NCI-H2107 (cell line): ENCODE results near the gene POLR2J.
"Not testable (repeated sequence)": the region's sequence is repeated elsewhere in the genome, so short reads cannot be mapped to it uniquely, and the experiment has no call there.

Source experiments
- DNase-seq: peaks from one replicate; lab custom pipeline; 2025; lab: John Stamatoyannopoulos, UW

The POLR2J gene

DNA sequence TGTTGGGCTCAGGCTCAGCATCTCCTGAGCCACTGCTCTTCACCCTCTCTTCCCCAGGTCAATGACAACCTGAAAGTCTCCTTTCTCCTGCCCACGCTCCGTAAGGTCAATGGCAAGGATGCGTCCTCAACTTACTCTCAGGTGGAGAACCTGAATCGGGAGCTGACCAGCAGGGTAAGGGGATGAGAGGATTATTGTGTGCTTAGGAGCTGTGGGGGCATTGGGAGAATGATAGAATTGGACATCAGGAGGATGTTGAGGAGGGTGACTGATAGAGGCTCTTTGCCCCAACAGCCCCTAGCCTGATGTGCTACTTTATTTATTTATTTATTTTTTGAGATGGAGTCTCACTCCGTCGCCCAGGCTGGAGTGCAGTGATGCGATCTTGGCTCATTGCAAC, 12.6 kb downstream of the POLR2J start:
- DNase-seq = no peak

DNA sequence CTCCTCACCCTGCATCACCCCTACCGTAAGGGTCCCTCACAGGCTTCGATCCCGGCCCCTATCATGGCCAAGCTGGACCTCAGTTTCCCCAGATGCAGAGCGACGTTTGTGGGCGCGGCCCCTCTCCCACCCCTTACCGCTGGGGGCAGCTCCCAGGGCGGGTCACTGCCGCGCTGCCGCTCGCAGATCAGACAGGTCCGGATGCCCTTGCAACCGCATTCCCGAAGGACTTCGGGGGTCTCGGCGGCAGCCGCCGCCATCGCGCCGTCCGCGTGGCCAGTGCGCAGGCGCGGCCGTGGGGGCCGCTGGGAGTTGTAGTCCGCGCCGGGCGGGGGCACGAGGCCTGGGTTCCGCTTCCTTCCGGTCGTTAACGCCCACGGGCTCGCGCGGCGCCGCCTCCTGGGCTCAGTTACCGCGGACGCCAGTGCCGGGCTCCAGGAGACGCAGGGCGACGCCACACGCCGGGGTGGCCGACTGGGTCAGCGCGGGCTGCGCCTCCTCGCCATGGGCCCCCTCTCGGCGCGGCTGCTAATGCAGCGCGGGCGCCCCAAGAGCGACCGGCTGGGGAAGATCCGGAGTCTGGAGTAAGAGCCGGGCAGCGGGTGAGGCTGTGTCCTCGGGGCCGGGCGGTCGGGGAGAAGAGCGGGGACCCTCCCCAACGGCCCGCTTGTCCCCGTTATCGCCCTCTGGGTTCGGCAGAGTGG, 14.0 kb downstream of the POLR2J start, which contains the start of the genes ALKBH4 and LRWD1:
ALKBH4 (minus strand) TSS at position 287 of the 704 bp plus-strand sequence; CDS start at position 260, 27 bp downstream.
LRWD1 (plus strand) TSS at position 408 of the 704 bp plus-strand sequence; CDS start at position 505, 97 bp downstream.
- peak; percentile 88 for DNase-seq

DNA sequence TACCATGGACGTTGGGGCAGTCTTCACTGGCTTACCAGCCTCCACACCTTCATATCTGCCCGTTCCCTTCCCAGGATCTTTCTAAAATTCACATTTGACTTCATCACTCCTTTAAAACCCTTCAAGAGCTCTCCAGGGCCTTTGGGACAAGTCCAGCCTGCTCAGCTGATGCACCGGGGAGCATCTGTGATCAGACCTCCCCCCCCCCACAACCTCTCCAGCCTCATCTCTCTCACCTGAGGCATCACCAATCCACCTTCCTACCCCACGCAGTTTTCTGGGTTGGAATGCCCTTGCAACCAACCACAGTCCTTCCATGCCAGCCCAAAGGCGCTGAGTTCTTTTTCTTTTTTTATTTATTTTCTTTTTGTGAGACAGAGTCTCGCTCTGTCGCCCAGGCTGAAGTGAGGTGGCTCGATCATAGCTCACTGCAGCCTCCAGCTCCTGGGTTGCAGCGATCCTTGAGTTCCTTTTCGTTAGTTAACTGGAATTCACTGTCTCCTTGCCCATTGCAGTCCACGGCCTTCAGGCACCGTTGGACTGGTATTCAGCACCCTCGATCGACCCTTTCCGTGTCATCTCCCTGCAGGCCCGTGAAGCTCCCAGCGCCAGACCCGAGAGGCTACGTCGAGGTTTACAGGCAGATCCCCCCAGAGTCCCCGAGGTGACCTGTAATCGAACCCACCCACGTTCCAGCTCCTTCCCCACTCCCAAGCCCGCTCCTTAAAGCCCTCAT, 14.7 kb downstream of the POLR2J start:
- DNase-seq = no peak

DNA sequence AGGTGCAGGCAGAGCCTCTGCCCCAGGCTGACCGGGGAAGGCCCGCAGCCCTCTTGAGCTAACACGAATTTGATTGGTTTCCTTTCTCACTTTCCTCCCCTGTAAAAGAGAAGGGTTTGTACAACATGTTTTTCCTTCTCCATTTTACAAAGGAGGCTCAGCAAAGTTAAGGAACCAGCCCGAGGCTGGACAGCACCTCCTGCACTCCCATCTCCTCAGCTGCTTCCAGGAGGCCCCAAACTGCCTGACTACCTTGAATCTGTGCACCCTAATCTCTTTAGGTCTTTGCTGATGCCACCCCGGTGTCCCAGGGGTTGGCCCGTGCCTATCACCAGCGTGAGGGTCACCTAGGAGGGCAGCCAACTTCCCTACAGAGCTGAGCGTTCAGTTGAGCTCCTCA, 18.3 kb downstream of the POLR2J start:
- no peak for DNase-seq

DNA sequence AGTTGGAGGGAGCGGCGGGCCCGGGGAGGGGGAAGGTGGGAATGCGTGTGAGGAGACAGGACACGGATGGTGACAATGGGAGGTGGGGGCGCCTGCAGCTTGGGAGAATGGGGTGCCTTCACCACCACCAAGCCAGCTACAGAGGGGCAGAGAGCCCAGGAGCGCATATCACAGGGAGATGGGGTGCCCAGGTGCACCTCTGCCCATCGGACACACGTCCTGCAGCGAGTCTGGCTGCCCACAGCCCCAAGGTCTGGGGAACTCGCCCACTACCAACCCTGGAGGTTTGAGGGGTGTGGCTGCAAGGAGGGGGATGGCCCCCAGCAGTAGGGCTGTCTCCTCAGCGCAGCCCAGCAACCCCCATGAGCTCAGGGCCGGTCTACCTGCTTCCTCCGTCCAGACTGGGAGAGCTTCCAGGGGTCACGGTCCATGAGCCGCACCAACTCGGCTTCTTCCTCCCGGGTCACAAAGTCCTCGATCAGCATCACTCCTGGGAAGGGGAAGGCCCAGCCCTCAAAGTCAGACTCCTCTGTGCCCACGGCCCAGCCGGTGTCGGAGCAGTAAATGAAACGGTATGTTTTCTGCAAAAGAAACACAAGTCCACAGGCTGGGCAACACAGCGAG, 19.4 kb downstream of the POLR2J start:
- DNase-seq = no peak

DNA sequence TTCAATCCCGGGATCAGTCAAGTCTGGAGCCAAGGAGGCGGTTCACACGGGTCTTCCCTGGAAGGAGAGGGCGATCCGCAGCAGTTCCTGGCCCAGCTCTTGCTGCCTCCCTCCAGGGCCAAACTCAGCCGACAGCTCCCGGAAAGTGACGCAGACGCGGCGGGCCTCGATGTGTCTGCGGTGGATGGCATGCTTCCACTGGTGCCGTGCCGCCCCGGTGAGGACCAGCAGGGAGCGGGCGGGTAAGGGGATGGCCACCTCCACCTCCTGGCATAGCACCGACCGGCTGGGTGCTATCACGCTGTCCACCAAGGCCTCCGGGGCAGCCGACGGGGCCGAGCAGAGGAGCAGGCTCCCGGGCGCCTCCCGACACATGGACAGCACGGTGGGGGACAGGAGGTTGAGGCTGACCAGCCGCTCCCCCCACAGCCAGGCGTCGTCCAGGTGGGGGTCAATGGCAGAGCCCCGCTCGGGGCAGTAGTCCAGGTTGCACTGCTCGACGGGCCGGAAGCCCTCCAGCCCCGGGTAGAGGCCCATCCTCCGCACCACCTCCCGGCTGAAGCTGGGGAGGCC, 21.3 kb downstream of the POLR2J start:
- DNase-seq = no peak

DNA sequence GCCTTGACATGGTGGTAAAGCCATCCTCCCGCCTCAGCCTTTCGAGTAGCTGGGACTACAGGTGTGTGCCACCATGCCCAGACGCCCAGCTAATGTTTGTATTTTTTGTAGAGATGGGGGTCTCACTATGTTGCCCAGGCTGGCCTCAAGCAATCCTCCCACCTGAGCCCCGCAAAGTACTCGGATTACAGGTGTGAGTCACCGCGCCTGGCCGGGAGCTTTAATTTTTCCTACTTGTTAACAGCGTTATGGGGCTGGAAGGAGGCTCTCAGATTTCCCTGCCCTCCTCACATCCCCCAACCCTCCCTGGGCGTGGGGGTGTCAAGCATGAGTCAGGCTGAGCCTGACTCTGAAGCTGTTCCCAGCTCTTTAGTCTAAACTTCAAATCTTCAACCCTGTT, 22.4 kb downstream of the POLR2J start:
- no peak for DNase-seq

DNA sequence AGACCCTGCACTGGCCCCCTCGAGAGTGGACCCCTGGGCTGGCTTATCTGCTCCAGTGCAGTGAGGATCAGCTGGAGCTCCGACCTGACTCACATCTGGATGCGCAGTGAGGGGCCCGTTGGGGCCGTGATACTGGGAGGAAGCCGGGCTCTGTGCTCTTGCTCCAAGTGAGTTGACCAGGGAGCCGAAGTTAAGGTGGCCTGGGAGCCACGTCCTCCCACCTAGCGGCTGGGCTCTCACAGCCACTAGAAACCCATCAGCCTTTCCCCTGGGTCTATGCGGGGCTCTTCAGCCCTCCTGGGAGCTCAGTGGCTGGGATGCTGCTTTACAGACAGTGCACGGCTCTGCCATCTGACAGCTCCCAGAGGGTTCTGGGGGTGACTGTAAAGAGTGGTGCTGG, 23.1 kb downstream of the POLR2J start:
- DNase-seq = no peak

DNA sequence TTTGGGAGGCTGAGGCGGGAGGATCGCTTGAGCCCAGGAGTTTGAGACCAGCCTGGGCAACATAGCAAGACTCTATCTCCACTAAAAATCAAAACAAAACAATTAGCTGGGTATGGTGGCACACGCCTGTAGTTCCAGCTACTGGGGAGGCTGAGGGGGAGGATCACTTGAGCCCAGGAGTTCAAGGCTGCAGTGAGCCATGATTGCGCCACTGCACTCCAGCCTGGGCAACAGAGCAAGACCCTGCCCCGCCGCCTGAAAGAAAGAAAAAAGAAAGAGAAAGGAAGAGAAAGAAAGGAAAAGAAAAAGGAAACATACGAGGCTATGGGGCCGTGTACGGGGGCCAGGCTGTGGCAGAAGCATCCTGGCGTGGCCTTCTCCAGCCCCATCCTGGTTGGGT, 23.8 kb downstream of the POLR2J start:
- not testable (repeated sequence) for DNase-seq

DNA sequence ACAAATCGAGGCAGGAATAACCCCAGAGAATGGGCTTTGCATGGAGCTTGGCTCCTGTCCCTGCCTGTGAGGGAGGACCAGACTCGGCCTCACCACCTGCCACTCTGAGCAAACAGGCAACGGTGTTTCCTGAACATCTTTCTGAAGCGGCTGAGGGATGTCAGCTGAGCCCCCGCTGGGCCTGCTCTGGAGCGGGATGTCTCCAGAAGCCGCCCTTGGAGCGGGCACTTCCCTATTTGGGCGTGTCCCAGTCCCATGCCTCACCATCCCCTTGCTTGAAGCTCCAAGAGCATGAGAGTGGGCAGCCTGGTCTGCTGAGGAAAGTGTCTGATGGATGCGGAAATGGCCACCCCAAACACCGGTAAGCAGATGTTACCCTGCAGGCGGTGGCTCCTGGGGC, 24.3 kb downstream of the POLR2J start:
- no peak for DNase-seq

DNA sequence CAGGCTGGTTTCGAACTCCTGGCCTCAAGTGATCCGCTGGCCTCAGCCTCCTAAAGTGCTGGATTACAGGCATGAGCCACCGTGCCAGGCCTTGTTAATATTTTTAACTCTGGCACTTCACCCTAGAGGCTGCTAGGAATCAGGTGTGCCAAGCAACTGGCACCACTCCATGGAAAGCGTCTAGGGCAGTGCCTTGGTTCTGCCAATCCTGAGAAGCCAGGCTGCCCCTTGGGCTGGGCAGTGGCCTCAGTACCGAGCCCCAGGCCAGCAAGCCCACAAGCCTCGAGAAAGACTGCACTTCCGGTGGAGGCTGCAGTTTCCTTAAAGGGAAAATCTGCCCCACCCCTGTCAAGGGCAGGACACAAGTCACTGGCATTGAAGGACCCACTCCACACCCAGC, 25.4 kb downstream of the POLR2J start:
- DNase-seq = no peak

DNA sequence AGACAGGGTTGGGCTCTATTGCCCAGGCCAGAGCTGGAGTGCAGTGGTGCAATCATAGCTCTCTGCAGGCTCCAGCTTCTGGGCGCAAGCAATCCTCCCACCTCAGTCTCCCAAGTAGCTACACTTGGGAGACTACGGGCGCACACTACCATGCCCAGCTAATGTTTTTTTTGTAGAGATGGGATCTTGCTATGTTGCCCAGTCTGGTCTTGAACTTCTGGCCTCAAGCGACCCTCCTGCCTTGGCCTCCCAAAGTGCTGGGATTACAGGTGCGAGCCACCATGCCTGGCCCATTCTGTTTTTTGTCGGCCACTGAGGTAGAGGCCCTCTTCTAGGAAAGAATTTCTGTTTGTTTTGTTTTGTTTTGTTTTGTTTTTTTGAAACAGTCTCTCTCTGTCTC, 26.3 kb downstream of the POLR2J start:
- DNase-seq = no peak

DNA sequence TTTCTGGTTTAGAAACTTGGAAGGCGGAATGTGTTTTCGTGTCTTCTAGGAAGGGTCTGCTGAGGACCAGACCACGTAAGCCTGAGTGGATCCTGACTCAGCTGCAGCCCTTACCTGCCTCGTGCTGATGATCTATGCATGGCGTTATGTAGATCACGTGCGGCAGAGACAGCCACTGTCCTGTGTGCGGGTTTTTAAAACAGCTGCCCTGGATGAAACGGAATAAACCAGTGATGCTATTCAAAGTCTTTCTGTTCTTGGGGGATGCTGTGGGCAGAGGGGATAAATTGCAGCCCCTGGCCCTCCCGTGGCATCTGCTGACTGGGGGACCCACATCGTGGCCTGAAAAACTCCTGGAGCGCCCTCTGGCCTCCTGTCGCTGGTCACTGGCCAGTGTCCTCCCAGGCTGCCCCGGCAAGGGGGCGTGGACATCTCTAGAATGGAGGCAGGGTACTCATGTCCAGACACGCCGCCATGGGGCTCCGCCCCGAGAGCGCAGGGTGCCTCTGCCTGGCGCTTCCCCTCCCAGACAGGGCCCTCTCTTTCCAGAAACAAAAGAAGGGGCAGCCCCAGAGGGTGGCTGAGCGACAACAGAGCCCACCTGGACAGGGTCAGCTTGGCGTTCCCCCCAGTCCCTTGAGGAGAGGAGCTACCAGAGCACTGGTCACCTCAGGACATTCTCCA, 27.2 kb downstream of the POLR2J start:
- no peak for DNase-seq

DNA sequence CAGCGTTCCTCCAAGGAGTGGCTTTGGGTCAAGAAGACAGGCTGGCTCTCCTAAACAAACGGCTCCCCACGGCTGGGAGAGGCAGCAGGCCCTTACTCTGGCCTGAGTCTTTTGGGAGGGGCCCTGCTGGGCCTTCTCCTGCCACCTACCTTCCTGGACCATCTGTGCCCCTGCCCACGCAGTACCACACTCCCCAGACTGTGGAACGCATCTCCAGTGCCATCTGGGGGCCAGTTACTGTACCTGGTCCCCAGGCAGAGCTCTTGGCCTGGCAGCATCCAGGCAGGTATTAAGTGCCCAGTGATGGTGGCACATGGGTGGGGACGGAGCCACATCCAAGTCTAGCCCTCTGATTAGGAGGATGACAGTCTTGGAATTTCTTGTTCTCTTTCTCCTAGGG, 28.5 kb downstream of the POLR2J start:
- no peak for DNase-seq

DNA sequence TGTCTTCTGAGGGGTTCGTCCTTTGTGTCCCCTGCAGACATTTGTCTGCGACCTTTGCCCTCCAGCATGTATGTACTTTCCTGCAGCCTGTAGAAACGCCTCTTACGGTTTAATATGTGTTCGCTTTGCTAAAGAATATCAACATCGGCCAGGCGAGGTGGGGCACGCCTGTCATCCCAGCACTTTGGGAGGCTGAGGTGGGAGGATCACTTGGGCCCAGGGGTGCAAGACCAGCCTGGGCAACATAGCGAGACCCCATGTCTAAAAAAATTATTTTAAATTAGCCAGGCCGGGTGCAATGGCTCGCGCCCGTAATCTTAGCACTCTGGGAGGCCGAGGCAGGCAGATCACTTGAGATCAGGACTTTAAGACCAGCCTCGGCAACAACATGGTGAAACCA, 29.6 kb downstream of the POLR2J start:
- DNase-seq = no peak

DNA sequence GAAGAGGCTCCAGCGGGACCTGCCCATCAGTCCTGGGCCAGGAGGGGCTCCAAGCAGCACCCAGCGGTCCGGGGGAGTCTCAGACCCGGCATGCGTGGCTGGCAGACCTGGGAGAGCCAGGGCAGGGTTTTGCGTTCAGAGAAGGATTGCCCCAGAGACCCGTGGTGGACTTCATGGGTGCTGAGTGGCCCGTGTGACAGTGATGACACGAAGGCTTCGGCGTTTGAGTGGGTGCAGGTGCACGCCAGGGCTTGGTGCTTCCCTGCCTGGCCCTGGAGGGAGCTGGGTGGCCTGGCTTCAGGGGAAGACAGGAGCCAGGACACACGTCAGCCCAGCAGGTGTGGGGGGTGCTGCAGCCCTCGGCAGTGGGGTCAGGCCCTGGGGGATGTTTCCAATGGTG, 31.4 kb downstream of the POLR2J start:
- no peak for DNase-seq

DNA sequence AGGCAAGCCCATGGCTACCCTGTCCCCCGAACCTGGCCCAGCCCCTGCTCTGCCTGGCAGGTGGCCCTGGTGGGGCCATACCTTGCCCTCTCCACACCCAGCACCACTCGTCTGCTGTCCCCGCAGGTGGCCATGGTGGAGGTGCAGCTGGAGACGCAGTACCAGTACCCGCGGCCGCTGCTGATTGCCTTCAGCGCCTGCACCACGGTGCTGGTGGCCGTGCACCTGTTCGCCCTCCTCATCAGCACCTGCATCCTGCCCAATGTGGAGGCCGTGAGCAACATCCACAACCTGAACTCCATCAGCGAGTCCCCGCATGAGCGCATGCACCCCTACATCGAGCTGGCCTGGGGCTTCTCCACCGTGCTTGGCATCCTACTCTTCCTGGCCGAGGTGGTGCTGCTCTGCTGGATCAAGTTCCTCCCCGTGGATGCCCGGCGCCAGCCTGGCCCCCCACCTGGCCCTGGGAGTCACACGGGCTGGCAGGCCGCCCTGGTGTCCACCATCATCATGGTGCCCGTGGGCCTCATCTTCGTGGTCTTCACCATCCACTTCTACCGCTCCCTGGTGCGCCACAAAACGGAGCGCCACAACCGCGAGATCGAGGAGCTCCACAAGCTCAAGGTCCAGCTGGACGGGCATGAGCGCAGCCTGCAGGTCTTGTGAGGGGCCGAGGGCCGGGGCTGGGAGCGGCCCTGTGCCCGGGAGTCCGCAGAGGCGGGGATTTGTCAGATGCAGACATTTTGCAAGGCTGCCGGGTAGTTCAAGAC, 32.1 kb downstream of the POLR2J start:
- no peak for DNase-seq

DNA sequence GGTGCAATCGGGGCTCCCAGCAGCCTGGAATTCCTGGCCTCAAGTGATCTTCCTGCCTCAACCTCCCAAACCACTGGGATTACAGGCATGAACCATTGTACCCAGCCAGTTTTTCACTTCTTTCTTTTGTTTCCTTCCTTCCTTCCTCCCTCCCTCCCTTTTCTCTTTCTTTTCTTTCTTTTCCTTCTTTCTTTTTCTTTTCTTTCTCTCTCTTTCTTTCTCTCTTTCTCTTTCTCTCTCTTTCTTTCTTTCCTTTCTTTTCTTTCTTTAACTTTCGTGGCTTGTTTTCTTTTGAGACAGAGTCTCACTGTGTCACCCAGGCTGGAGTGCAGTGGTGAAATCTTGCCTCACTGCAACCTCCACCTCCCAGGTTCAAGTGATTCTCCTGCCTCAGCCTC, 33.0 kb downstream of the POLR2J start:
- no peak for DNase-seq

DNA sequence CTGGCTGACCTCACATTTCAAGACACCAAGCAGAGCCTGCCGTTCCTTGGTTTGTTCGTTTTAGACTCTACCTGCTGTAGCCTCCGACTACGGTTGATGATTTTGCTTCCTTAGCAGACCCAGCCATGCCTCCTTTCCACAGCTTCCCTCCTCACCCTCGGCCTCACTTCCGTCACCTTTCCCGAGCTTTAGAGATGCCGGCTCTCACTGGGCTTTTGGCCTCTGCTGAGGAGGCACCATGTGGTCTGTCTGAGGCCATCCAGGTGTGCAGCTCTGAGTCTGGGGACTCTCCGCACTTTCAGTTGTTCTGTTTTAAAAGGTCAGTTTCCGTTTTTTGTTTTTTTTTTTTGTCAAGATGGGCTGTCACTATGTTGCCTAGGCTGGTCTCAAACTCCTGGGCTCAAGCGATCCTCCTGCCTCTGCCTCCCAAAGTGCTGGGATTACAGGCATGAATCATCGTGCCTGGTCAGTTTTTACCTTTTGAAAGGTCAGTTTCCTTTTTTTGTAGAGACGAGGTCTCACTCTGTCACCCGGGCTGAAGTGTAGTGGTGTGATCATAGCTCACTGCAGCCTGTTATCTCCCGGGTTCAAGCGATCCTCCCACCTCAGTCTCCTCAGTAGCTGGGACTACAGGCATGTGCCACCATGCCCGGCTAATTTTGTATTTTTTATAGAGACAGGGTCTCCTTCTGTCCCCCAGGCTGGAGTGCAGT, 33.6 kb downstream of the POLR2J start:
- no peak for DNase-seq

DNA sequence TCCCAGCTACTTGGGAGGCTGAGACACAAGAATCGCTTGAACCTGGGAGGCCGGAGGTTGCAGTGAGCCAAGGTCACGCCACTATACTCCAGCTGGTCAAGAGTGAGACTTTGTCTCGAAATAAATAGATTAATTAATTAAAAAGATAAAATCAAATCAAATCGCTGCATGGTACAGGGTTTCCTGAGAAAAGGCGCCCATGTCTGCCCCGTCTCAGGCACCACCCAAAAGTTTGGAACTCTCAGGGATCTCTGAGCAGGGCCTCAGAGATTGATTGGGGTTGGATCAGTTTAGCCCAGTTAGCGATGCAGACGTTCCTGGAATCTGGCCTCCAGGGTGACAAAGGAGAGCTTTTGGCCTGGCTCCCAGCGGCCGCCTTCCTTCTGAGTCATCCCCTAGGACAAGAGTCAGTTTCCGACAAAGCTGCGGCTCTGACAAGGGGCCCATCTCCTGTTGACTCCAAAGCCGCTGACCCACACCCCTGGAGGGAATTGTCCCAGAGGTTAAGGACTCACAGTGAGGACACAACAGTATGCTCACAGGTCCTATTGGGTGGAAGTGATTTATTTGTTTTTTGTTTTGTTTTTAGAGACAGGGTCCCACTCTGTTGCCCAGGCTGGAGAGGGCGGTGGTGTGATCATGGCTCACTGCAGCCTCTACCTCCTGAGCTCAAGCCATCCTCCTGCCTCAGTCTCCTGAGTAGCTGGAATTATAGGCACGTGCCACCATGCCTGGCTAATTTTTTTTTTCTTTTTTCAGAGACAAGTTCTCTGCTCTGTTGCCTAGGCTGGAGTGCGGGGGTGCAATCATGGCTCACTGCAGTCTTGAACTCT, 38.5 kb downstream of the POLR2J start:
- no peak for DNase-seq
